Measurements from ENCODE around the gene HTR5A. TPM values are rescaled to one million over a fixed set of nuclear protein-coding genes. Genes with fewer than 3 reads are reported as not detected.

Gene HTR5A
- total and polyA plus RNA-seq, 2 experiments from 2014 or later, result not detected

DNA sequence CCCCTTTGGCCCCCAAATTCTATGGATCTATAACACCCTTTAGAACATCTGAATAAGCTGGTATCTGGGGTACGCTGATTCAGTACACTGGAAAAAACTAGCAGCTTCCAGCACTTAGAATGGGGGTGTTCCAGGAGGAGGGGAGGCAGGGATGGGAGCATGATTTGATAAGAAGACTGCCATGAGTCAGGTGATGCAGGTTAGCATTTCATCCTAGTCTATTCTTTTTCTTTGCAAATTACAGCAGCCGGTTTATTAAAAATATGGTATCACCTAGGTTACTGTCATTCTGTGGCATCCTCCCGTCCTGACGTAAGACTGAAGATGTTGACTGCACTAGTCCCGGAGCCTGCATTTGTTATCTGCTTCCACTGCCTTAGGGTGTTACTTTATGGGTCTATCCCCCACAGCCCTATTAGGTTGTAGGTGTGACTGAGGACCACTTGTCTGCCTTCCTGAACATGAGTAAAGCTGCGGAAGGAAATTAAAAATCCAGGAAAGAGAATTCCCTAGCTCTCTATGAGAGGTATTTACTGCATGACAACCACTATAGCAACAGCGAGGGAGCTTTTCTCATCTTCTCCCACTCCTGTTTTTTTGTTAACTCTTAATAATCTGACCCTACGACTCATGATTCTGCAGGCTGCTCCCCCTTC lies 1.9 kb downstream of the HTR5A start:
- peaks cover 26% of the 10 kb centered on the region for H3K27me3 Mint-ChIP-seq (ENCODE audit: insufficient read depth, low read depth, poor library complexity)
- no peaks in the 10 kb centered on the region for H3K36me3 ChIP-seq (ENCODE audit: insufficient read depth)

GRCh38 chr7:155073922-155074321 lies 3.8 kb downstream of the HTR5A start:
- H3K4me1 Mint-ChIP-seq, result peaks cover 6% of the 10 kb centered on the region
- H3K27me3 ChIP-seq (ENCODE audit: insufficient read depth), result peaks cover 20% of the 10 kb centered on the region
- H3K4me2 ChIP-seq, result no peak overlapping the region
- H4K20me1 ChIP-seq (replicated peaks; ENCODE audit: insufficient read depth), result 0 out of 2 replicates have a peak, but pooled peaks cover under 1% of the 10 kb centered on the region
- H3K27ac Mint-ChIP-seq, result no peak overlapping the region
- H3K36me3 ChIP-seq (ENCODE audit: insufficient read depth), result no peaks in the 10 kb centered on the region
- H3K36me3 Mint-ChIP-seq (ENCODE audit: low read depth), result no peaks in the 10 kb centered on the region; the same call in 2 of the 3 replicates
- no peaks in the 10 kb centered on the region; the same call in 2 of the 3 replicates for H3K9me3 Mint-ChIP-seq
- H3K27ac ChIP-seq (ENCODE audit: low read depth), result no peak overlapping the region
- DNase-seq (ENCODE audit: low spot score), result no peak
- no peak overlapping the region for H2AFZ ChIP-seq
- H3K4me3 ChIP-seq, result no peak overlapping the region
- peaks cover 26% of the 10 kb centered on the region for H3K27me3 Mint-ChIP-seq (ENCODE audit: insufficient read depth, low read depth, poor library complexity)
- no peaks in the 10 kb centered on the region for H3K4me1 ChIP-seq (ENCODE audit: insufficient read depth)
- ATAC-seq, result no peak
- no peak overlapping the region for H3K4me3 Mint-ChIP-seq
- TF ChIP-seq, protein P1, sequence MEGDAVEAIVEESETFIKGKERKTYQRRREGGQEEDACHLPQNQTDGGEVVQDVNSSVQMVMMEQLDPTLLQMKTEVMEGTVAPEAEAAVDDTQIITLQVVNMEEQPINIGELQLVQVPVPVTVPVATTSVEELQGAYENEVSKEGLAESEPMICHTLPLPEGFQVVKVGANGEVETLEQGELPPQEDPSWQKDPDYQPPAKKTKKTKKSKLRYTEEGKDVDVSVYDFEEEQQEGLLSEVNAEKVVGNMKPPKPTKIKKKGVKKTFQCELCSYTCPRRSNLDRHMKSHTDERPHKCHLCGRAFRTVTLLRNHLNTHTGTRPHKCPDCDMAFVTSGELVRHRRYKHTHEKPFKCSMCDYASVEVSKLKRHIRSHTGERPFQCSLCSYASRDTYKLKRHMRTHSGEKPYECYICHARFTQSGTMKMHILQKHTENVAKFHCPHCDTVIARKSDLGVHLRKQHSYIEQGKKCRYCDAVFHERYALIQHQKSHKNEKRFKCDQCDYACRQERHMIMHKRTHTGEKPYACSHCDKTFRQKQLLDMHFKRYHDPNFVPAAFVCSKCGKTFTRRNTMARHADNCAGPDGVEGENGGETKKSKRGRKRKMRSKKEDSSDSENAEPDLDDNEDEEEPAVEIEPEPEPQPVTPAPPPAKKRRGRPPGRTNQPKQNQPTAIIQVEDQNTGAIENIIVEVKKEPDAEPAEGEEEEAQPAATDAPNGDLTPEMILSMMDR (conservative IDR thresholded peaks at IDR 0.05; ENCODE audit: low read depth in 2 of 2), result no peak
- TF ChIP-seq NANOG (IDR thresholded peaks at IDR 0.05; ENCODE audit: borderline replicate concordance) (no peak), POLR2AphosphoS5 (IDR thresholded peaks at IDR 0.05; ENCODE audit: low read depth) (no peak), REST (IDR thresholded peaks at IDR 0.05; ENCODE audit: unreplicated experiment) (no peak), JUNB (IDR thresholded peaks at IDR 0.05; ENCODE audit: unreplicated experiment) (no peak)
- TF ChIP-seq, protein P2, sequence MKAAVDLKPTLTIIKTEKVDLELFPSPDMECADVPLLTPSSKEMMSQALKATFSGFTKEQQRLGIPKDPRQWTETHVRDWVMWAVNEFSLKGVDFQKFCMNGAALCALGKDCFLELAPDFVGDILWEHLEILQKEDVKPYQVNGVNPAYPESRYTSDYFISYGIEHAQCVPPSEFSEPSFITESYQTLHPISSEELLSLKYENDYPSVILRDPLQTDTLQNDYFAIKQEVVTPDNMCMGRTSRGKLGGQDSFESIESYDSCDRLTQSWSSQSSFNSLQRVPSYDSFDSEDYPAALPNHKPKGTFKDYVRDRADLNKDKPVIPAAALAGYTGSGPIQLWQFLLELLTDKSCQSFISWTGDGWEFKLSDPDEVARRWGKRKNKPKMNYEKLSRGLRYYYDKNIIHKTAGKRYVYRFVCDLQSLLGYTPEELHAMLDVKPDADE (IDR thresholded peaks at IDR 0.05), result no peak
- H3K79me2 ChIP-seq (replicated peaks; ENCODE audit: insufficient read depth), result no peaks in the 10 kb centered on the region
- H3K9me2 ChIP-seq (ENCODE audit: insufficient read depth), result no peaks in the 10 kb centered on the region
- no peaks in the 10 kb centered on the region for H3F3A ChIP-seq (replicated peaks; ENCODE audit: low read depth)

More for the DNA sequence above, 1.9 kb downstream of the HTR5A start:
- H3F3A ChIP-seq (replicated peaks; ENCODE audit: low read depth), result no peaks in the 10 kb centered on the region
- H4K20me1 ChIP-seq (replicated peaks; ENCODE audit: insufficient read depth), result no peaks in the 10 kb centered on the region; the same call in 1 of the 2 replicates
- DNase-seq (ENCODE audit: low spot score) (no peak), ATAC-seq (no peak)
- peaks cover 20% of the 10 kb centered on the region for H3K27me3 ChIP-seq (ENCODE audit: insufficient read depth)
- TF ChIP-seq, protein P1 (conservative IDR thresholded peaks at IDR 0.05; ENCODE audit: low read depth in 2 of 2), result no peak
- no peak for TF ChIP-seq ZNF331 (CRISPR knock-in tag; IDR thresholded peaks at IDR 0.05; ENCODE audit: low read depth)
- TF ChIP-seq CREB1 (CRISPR knock-in tag; IDR thresholded peaks at IDR 0.05; ENCODE audit: low read depth), result no peak
- TF ChIP-seq NANOG (IDR thresholded peaks at IDR 0.05; ENCODE audit: borderline replicate concordance), result no peak
- TF ChIP-seq, protein P2 (IDR thresholded peaks at IDR 0.05), result no peak
- no peak for TF ChIP-seq ZNF114 (CRISPR knock-in tag; IDR thresholded peaks at IDR 0.05)
- no peak for TF ChIP-seq POLR2AphosphoS5 (IDR thresholded peaks at IDR 0.05; ENCODE audit: low read depth)
- TF ChIP-seq JUNB (IDR thresholded peaks at IDR 0.05; ENCODE audit: unreplicated experiment), result no peak
- no peak overlapping the region for H3K4me2 ChIP-seq
- Mint-ChIP-seq H3K9me3 (no peaks in the 10 kb centered on the region; the same call in 2 of the 3 replicates), H3K27ac (no peak overlapping the region), H3K36me3 (ENCODE audit: low read depth) (no peaks in the 10 kb centered on the region; the same call in 2 of the 3 replicates), H3K4me1 (peaks cover 6% of the 10 kb centered on the region), H3K4me3 (no peak overlapping the region)
- H3K79me2 ChIP-seq (replicated peaks; ENCODE audit: insufficient read depth), result no peaks in the 10 kb centered on the region
- no peak overlapping the region for H2AFZ ChIP-seq
- no peak overlapping the region for H3K27ac ChIP-seq (ENCODE audit: low read depth)
- no peaks in the 10 kb centered on the region for H3K9me2 ChIP-seq (ENCODE audit: insufficient read depth)
- H3K4me3 ChIP-seq, result no peak overlapping the region
- H3K4me1 ChIP-seq (ENCODE audit: insufficient read depth), result no peaks in the 10 kb centered on the region

Measured in GM23338 (cell line).